OCI-LY1 (cell line): ENCODE measurements around the gene MCU.

Source experiments
- H2AFZ ChIP-seq: fragments of 200-600 bp; sonication (generic), shearing (Covaris generic); 2 replicates; pipeline ENCODE4 v1.6.0; 2014; ENCODE audit warnings: antibody characterized with exemption, mild to moderate bottlenecking, low read length
- H3F3A ChIP-seq: fragments of 200-600 bp; sonication (generic), shearing (Covaris generic); 2 replicates; pipeline ENCODE4 v1.6.0; 2014; ENCODE audit warnings: mild to moderate bottlenecking, antibody characterized with exemption, low read length, moderate library complexity; ENCODE audit not compliant: insufficient read depth
- H3K27ac ChIP-seq: fragments of 200-600 bp; sonication (generic); 2 replicates; pipeline ENCODE4 v1.5.1; 2014; ENCODE audit warnings: low read length, mixed run types, mild to moderate bottlenecking, low read depth; ENCODE audit not compliant: poor library complexity, severe bottlenecking
- H3K27me3 ChIP-seq: fragments of 200-600 bp; sonication (generic); 2 replicates; pipeline ENCODE4 v1.6.0; 2014; ENCODE audit warnings: antibody characterized with exemption, mild to moderate bottlenecking, low read length, moderate library complexity; ENCODE audit not compliant: insufficient read depth
- H3K36me3 ChIP-seq: fragments of 200-600 bp; sonication (generic); 2 replicates; pipeline ENCODE4 v1.6.1; 2014; ENCODE audit warnings: mild to moderate bottlenecking, antibody characterized with exemption, low read length, moderate library complexity, mixed read lengths; ENCODE audit not compliant: insufficient read depth
- H3K4me1 ChIP-seq: fragments of 200-600 bp; sonication (generic); 2 replicates; pipeline ENCODE4 v1.5.1; 2014; ENCODE audit warnings: mild to moderate bottlenecking, low read length, moderate library complexity; ENCODE audit not compliant: insufficient read depth, severe bottlenecking
- H3K4me2 ChIP-seq: fragments of 200-600 bp; sonication (generic), shearing (Covaris generic); 2 replicates; pipeline ENCODE4 v1.6.1; 2014; ENCODE audit warnings: low read length
- H3K4me3 ChIP-seq: fragments of 200-600 bp; sonication (generic); 2 replicates; pipeline ENCODE4 v1.5.1; 2014; ENCODE audit warnings: low read length, low read depth, mild to moderate bottlenecking, mixed read lengths; ENCODE audit not compliant: poor library complexity, severe bottlenecking
- H3K79me2 ChIP-seq: fragments of 200-600 bp; shearing (Covaris generic); 2 replicates; pipeline ENCODE4 v1.6.1; 2016; ENCODE audit warnings: mixed run types, low read length, mixed read lengths; ENCODE audit not compliant: insufficient read depth
- H3K9ac ChIP-seq: fragments of 200-600 bp; sonication (generic), shearing (Covaris generic); 2 replicates; pipeline ENCODE4 v1.6.1; 2014; ENCODE audit warnings: mild to moderate bottlenecking, low read length, mixed read lengths
- H3K9me2 ChIP-seq: fragments of 200-600 bp; sonication (generic), shearing (Covaris generic); 2 replicates; pipeline ENCODE4 v1.6.1; 2014; ENCODE audit warnings: low read depth, mild to moderate bottlenecking, low read length, mixed read lengths
- H3K9me3 ChIP-seq: fragments of 200-600 bp; shearing (Covaris generic); 2 replicates; pipeline ENCODE4 v1.6.1; 2014; ENCODE audit warnings: low read length, mixed read lengths
- H4K20me1 ChIP-seq: fragments of 200-600 bp; sonication (generic), shearing (Covaris generic); 2 replicates; pipeline ENCODE4 v1.6.0; 2016; ENCODE audit warnings: mild to moderate bottlenecking, low read length; ENCODE audit not compliant: insufficient read depth
- CTCF ChIP-seq: fragments of 200-600 bp; sonication (generic), shearing (Covaris generic); IDR thresholded peaks from 2 replicates; pipeline ENCODE4 v1.5.1; 2017; ENCODE audit warnings: mild to moderate bottlenecking, antibody characterized with exemption, low read length, moderate library complexity, mixed read lengths
- EZH2 ChIP-seq: fragments of 200-600 bp; sonication (generic), shearing (Covaris generic); IDR thresholded peaks from 2 replicates; pipeline ENCODE4 v1.8.0; 2017; ENCODE audit warnings: borderline replicate concordance, mixed run types, mild to moderate bottlenecking, antibody characterized with exemption, low read length, moderate library complexity, mixed read lengths

MCU gene

GRCh38 chr10:72816565-72816964 lies 124.6 kb downstream of the MCU start:
- H3K4me2 ChIP-seq: no peak overlapping the region
- H3K4me1 ChIP-seq: peaks cover 5% of the 10 kb centered on the region

DNA sequence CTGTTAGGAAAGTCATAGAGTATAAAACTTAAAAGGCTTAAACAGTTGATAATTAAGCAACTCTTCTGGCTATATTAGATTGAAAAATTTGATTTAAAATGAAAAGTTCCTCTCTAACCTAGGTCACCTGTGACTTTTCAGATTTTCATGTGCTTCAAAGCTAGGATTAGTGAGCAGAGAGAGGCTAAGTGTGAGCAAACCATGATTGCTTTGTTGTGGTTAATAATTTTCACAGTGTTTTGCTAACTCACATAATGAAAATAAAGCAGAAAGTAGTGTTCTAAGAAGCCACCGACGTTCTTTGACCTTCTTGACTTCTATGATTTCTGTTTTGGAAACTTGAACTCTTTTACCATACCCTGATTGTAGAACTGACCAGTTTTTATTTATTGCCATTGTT lies 126.1 kb downstream of the MCU start:
- no peaks in the 10 kb centered on the region for H3K9me3 ChIP-seq
- no peak overlapping the region for H3K27ac ChIP-seq
- no peak overlapping the region for H3K9ac ChIP-seq
- no peak overlapping the region for H3K4me2 ChIP-seq
- H3K36me3 ChIP-seq: no peaks in the 10 kb centered on the region
- no peak overlapping the region for H2AFZ ChIP-seq
- no peaks in the 10 kb centered on the region for H3K79me2 ChIP-seq
- H3K9me2 ChIP-seq: no peaks in the 10 kb centered on the region
- no peak overlapping the region for H3K4me3 ChIP-seq
- TF ChIP-seq CTCF (no peak), EZH2 (no peak)
- H4K20me1 ChIP-seq: no peaks in the 10 kb centered on the region
- H3K4me1 ChIP-seq: peaks cover 5% of the 10 kb centered on the region
- no peaks in the 10 kb centered on the region for H3K27me3 ChIP-seq
- no peaks in the 10 kb centered on the region for H3F3A ChIP-seq

More at GRCh38 chr10:72816565-72816964, 124.6 kb downstream of the MCU start:
- no peak overlapping the region for H3K9ac ChIP-seq
- H4K20me1 ChIP-seq: no peaks in the 10 kb centered on the region
- no peaks in the 10 kb centered on the region for H3K27me3 ChIP-seq
- no peak overlapping the region for H3K4me3 ChIP-seq
- H3K27ac ChIP-seq: no peak overlapping the region
- no peak overlapping the region for H2AFZ ChIP-seq
- H3K79me2 ChIP-seq: no peaks in the 10 kb centered on the region
- H3K36me3 ChIP-seq: no peaks in the 10 kb centered on the region
- H3K9me2 ChIP-seq: no peaks in the 10 kb centered on the region
- H3F3A ChIP-seq: no peaks in the 10 kb centered on the region
- no peaks in the 10 kb centered on the region for H3K9me3 ChIP-seq
- TF ChIP-seq CTCF (no peak), EZH2 (no peak)

DNA sequence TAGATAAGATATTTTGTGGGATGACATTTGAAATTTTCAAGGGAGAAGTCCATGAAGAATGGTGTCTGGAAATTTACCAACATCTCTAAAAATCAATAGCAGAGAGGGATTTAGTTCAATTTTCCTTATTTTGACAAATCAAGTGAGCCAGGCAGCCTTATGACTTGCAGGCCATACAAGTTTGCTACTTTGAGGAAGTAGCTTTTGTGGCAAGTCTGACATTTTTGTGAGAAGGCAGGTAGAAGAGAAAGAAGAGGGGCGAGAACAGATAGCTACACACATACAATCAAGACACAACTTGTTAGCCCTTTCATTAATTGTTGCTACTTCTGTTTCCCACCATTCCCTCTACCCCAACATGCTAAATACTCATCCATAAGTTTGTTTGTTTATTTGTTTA lies 127.1 kb downstream of the MCU start:
- Histone ChIP-seq H3K4me2 (no peak overlapping the region), H3K79me2 (no peaks in the 10 kb centered on the region), H4K20me1 (no peaks in the 10 kb centered on the region), H3K27me3 (no peaks in the 10 kb centered on the region), H3K36me3 (no peaks in the 10 kb centered on the region), H3F3A (no peaks in the 10 kb centered on the region), H3K9ac (no peak overlapping the region), H3K27ac (no peak overlapping the region), H3K4me3 (no peak overlapping the region), H3K9me2 (no peaks in the 10 kb centered on the region), H2AFZ (no peak overlapping the region), H3K9me3 (no peaks in the 10 kb centered on the region), H3K4me1 (peaks cover 5% of the 10 kb centered on the region)
- TF ChIP-seq CTCF (no peak), EZH2 (no peak)
